Skeletal muscle tissue (tissue), 4 donors: ENCODE results near the gene SPOCK2. TPM values are rescaled to one million over a fixed set of nuclear protein-coding genes. Genes with fewer than 3 reads are reported as not detected.
A peak's percentile ranks its signal among the peaks of the same experiment; 100 is the strongest.

Experiments used
- H3K27ac ChIP-seq: one replicate; pipeline ENCODE4 v1.7.0; 2013; ENCODE audit warnings: mild to moderate bottlenecking, low read depth, low read length, inconsistent platforms
- H3K27me3 ChIP-seq, 3 donors: one replicate each; pipeline ENCODE4 v1.7.0; 2013; ENCODE audit warnings: low read length in 3 of 3; ENCODE audit not compliant: control insufficient read depth in 3 of 3, insufficient read depth in 3 of 3
- H3K36me3 ChIP-seq, 3 donors: one replicate each; pipeline ENCODE4 v1.7.0; 2013; ENCODE audit warnings: low read length in 3 of 3; ENCODE audit not compliant: control insufficient read depth in 3 of 3, insufficient read depth in 3 of 3
- H3K4me1 ChIP-seq, 3 donors: one replicate each; pipeline ENCODE4 v1.7.0; 2013; ENCODE audit warnings: low read length in 3 of 3, mild to moderate bottlenecking in 3 of 3; ENCODE audit not compliant: control insufficient read depth in 3 of 3, insufficient read depth in 3 of 3
- H3K4me3 ChIP-seq, 3 donors: one replicate each; pipeline ENCODE4 v1.7.0; 2013; ENCODE audit warnings: low read length in 3 of 3
- H3K9ac ChIP-seq, 3 donors: one replicate each; pipeline ENCODE4 v1.7.0; 2013; ENCODE audit warnings: low read length in 3 of 3, mild to moderate bottlenecking in 3 of 3, moderate library complexity in 2 of 3, low read depth in 1 of 3
- H3K9me3 ChIP-seq, 3 donors: one replicate each; pipeline ENCODE4 v1.7.0; 2013; ENCODE audit warnings: low read length in 3 of 3; ENCODE audit not compliant: control insufficient read depth in 3 of 3
- total RNA-seq: library from RNA; depleted of rRNA; stranded (reverse); fragments of >200 nt; gene quantifications from one replicate; pipeline ENCODE4 v1.2.3, GENCODE V29; 2014
- donor health status: Osteomylitis.

The SPOCK2 gene
- total RNA-seq, 1 donor from 2014 or later, result 2.6 TPM

DNA sequence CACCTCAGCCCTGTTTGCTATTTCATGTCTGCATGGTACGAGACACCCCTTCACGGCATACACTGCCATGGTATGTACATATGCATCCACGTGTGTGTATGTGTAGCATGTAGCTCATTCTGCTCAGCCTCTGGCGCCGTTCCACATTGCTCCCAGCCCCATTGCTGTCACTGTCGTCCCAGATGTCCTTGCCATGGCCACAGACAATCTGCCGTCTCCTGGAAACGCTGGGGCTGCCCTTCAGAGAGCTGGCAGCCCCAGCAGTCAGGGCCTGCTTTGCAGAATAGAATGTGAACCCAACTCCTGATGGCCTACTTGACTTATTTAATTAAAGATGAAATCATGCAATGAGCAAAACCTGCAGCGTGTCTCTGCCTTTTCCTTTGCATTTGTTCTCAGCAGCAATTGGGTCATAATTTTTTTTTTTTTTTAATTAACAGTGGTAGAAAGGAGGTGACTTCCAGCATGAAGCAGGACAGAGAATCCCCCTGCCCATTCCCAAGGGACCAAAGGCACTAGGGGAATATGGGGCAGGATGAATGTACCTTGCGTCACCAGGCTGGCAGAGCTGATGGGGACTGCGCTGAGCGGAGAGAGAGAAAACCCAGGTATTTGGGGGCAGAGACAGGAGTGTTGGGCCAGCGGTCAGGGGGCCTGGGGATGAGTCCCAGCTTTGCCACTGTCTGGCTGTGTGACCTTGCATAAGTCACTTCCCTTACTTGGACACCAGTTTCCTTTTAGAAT, 75.0 kb downstream of the SPOCK2 start:
- Histone ChIP-seq H3K9ac (peak overlapping the region in 1 of 3 donors; percentile 57), H3K27ac (no peak overlapping the region)

DNA sequence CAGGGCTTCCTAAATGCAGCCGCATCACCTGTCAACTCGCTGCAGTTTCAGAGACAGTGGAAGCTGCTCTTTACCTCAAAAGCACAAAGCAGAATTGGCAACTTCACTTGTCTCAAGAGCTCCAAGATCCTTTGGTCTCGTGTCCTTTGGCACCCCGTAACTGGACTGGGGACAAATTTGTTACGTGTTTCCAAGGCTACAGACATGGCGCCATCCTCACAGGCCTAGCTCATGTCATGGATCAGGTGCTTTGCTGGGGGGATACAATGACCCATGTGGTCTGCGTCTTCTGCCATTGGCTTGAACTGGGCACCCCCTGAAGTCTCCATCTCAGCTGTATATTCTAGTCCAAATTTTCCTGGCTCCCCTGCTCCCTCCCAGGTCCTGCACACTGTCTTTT, 75.6 kb downstream of the SPOCK2 start:
- Histone ChIP-seq H3K9ac (no peak overlapping the region), H3K27ac (no peak overlapping the region), H3K36me3 (peaks cover 0 to 6% (median 2%) of the 10 kb centered on the region in 3 donors), H3K4me1 (peaks cover 62 to 76% (median 72%) of the 10 kb centered on the region in 3 donors), H3K4me3 (no peak overlapping the region), H3K27me3 (no peaks in the 10 kb centered on the region), H3K9me3 (no peaks in the 10 kb centered on the region)

More for the DNA sequence above, 75.0 kb downstream of the SPOCK2 start:
- no peaks in the 10 kb centered on the region for H3K27me3 ChIP-seq
- peaks cover 0 to 1% (median 0%) of the 10 kb centered on the region in 3 donors for H3K36me3 ChIP-seq
- H3K4me3 ChIP-seq, result no peak overlapping the region
- peaks cover 66 to 78% (median 72%) of the 10 kb centered on the region in 3 donors for H3K4me1 ChIP-seq
- H3K9me3 ChIP-seq, result no peaks in the 10 kb centered on the region

DNA sequence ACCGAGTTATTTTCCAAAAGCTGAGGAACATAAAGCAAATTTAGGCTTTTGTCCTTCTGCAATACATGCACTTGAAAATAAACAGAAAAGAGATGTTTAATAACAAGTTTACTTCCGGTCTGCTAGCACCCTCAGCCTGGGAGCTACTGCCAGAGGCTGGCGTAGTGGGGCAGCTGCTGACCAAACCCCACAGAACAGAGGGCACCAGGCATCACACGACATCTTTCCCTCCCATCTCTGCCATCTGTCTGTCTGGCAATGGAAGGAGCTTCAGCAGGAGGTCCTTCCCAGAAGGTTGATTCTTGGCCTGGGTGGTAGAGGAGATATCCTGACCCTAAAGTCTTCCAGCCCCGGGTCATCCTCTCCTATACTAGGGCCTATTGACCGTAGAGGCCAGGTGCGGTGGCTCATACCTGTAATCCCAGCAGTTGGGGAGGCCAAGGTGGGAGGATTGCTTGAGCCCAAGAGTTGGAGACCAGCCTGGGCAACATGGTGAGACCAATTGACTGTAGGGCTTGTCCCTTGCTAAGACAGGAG, 76.3 kb downstream of the SPOCK2 start:
- H3K4me3 ChIP-seq, result no peak overlapping the region
- no peaks in the 10 kb centered on the region for H3K27me3 ChIP-seq
- H3K9ac ChIP-seq, result no peak overlapping the region
- H3K36me3 ChIP-seq, result peaks cover 4 to 13% (median 9%) of the 10 kb centered on the region in 3 donors
- no peaks in the 10 kb centered on the region for H3K9me3 ChIP-seq
- H3K27ac ChIP-seq, result no peak overlapping the region
- peaks cover 55 to 73% (median 67%) of the 10 kb centered on the region in 3 donors for H3K4me1 ChIP-seq

GRCh38 chr10:72011468-72011867, 76.9 kb downstream of the SPOCK2 start:
- H3K9ac ChIP-seq, result no peak overlapping the region
- peaks cover 50 to 71% (median 67%) of the 10 kb centered on the region in 3 donors for H3K4me1 ChIP-seq
- H3K9me3 ChIP-seq, result no peaks in the 10 kb centered on the region
- no peak overlapping the region for H3K4me3 ChIP-seq
- no peaks in the 10 kb centered on the region for H3K27me3 ChIP-seq
- peaks cover 8 to 18% (median 9%) of the 10 kb centered on the region in 3 donors for H3K36me3 ChIP-seq
- H3K27ac ChIP-seq, result no peak overlapping the region

- H3K36me3 ChIP-seq, result peaks cover 12 to 22% (median 12%) of the 10 kb centered on the region in 3 donors
- no peak overlapping the region for H3K4me3 ChIP-seq
- H3K9me3 ChIP-seq, result no peaks in the 10 kb centered on the region
- H3K4me1 ChIP-seq, result peaks cover 45 to 67% (median 66%) of the 10 kb centered on the region in 3 donors
- H3K27me3 ChIP-seq, result no peaks in the 10 kb centered on the region
- H3K9ac ChIP-seq, result no peak overlapping the region
- H3K27ac ChIP-seq, result no peak overlapping the region
These were observed 77.3 kb downstream of the SPOCK2 start for GRCh38 chr10:72011016-72011415.

DNA sequence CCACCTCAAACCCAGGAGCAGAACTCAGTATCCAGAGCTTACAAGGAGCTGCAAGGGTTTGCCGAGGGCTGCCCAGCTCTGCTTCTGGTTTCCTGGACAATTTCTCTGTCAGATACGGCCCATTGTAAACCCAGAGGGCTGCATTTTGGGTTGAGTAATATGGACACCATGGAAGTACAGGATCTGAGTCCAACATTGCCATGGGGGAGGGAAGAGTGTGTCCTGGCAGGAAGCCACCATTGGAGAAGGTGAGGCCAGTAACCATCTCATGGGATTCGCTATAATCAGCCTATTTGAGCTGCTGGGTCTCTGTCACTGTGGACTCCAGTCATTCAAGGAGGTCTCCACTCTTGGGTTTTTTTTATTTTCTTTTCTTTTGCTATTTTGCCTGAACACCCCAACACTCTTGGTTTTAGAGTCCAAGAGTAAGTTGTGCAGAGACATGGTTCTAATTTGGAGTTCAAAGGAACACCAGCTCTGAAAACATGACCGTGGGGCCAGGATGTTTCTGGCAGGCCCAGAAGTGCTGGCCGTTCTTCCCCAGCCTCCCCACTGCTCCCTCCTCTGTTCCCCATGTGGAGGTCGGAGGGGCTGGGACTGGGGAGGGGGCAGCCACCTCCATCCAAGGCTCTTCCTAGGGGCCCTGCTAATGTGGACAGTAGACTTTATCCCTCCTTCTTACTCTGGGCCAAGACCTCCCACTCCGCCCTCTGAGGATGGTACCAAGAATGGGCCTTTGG, 77.9 kb downstream of the SPOCK2 start:
- Histone ChIP-seq H3K4me1 (peaks cover 45 to 66% (median 62%) of the 10 kb centered on the region in 3 donors), H3K27ac (peak overlapping the region; percentile 91), H3K4me3 (peak overlapping the region in 1 of 3 donors; percentile 54), H3K36me3 (peaks cover 12 to 23% (median 12%) of the 10 kb centered on the region in 3 donors), H3K27me3 (no peaks in the 10 kb centered on the region), H3K9me3 (no peaks in the 10 kb centered on the region), H3K9ac (peak overlapping the region; percentile 57 to 65 (median 57))

- Histone ChIP-seq H3K4me3 (peak overlapping the region in 1 of 3 donors; percentile 54), H3K4me1 (peaks cover 45 to 63% (median 59%) of the 10 kb centered on the region in 3 donors), H3K27me3 (no peaks in the 10 kb centered on the region), H3K9ac (peak overlapping the region; percentile 57 to 65 (median 57)), H3K27ac (peak overlapping the region; percentile 91), H3K9me3 (no peaks in the 10 kb centered on the region), H3K36me3 (peaks cover 12 to 23% (median 12%) of the 10 kb centered on the region in 3 donors)
These were observed 78.8 kb downstream of the SPOCK2 start for GRCh38 chr10:72009425-72010081.

- Histone ChIP-seq H3K9me3 (no peaks in the 10 kb centered on the region), H3K9ac (peak overlapping the region; percentile 45 to 57 (median 57)), H3K4me1 (peaks cover 41 to 58% (median 55%) of the 10 kb centered on the region in 3 donors), H3K27ac (peak overlapping the region; percentile 91), H3K4me3 (no peak overlapping the region), H3K27me3 (no peaks in the 10 kb centered on the region), H3K36me3 (peaks cover 12 to 23% (median 12%) of the 10 kb centered on the region in 3 donors)
These were observed 79.3 kb downstream of the SPOCK2 start for GRCh38 chr10:72009051-72009424.
